Small intestine (tissue), 7 donors: Measurements from ENCODE around the gene DPYSL4. TPM values are rescaled to one million over a fixed set of nuclear protein-coding genes. Genes with fewer than 3 reads are reported as not detected.

Experiments used
- DNase-seq, 2 donors: peaks; one replicate each; pipeline versions ENCODE4 v3.0.0 to v3.0.0-alpha.2; 2013
- FAIRE-seq: peaks from 2 replicates; lab custom pipeline; 2012; peaks lifted over from hg19 to GRCh38; lab: Jason Lieb, UNC
- H3K27ac ChIP-seq, 3 donors: one replicate each; pipeline ENCODE4 v1.5.1; 2013; ENCODE audit warnings: low read length in 2 of 3, mild to moderate bottlenecking in 2 of 3, control low read depth in 1 of 3, inconsistent platforms in 1 of 3, low read depth in 1 of 3, moderate library complexity in 1 of 3
- H3K27me3 ChIP-seq, 3 donors: one replicate each; pipeline ENCODE4 v1.6.1; 2013; ENCODE audit warnings: low read length in 3 of 3, inconsistent platforms in 1 of 3; ENCODE audit not compliant: control insufficient read depth in 3 of 3, insufficient read depth in 3 of 3
- H3K36me3 ChIP-seq, 3 donors: one replicate each; pipeline ENCODE4 v1.6.1; 2013; ENCODE audit warnings: low read length in 3 of 3, inconsistent platforms in 1 of 3, low read depth in 1 of 3, mild to moderate bottlenecking in 1 of 3, moderate library complexity in 1 of 3; ENCODE audit not compliant: control insufficient read depth in 3 of 3, insufficient read depth in 2 of 3
- H3K4me1 ChIP-seq, 3 donors: one replicate each; pipeline ENCODE4 v1.6.1; 2013; ENCODE audit warnings: low read length in 2 of 3, inconsistent platforms in 1 of 3, low read depth in 1 of 3, mild to moderate bottlenecking in 1 of 3, moderate library complexity in 1 of 3; ENCODE audit not compliant: control insufficient read depth in 3 of 3, insufficient read depth in 2 of 3
- H3K4me3 ChIP-seq, 3 donors: one replicate each; pipeline ENCODE4 v1.5.1; 2013; ENCODE audit warnings: low read length in 3 of 3, control low read depth in 1 of 3, inconsistent platforms in 1 of 3, low read depth in 1 of 3, mild to moderate bottlenecking in 1 of 3, moderate library complexity in 1 of 3
- H3K9me3 ChIP-seq, 2 donors: one replicate each; pipeline ENCODE4 v1.6.1; 2013; ENCODE audit warnings: low read depth in 1 of 2, low read length in 1 of 2; ENCODE audit not compliant: control insufficient read depth in 2 of 2, insufficient read depth in 1 of 2
- WGBS, 3 donors: extraction: QIAGEN DNeasy Blood & Tissue Kit; methylation state at CpG; one replicate each; pipeline ENCODE4 v1.1.7; 2013; 5-methylcytosine and 5-hydroxymethylcytosine counted together
- polyA plus RNA-seq, 4 donors: library from polyadenylated mRNA; stranded (reverse) in 3 of 4; unstranded in 1 of 4; fragments of 200-250 nt in 3 of 4; fragments of 120-200 nt in 1 of 4; gene quantifications; one replicate each; pipeline versions ENCODE4 v1.2.1 to v1.2.3, GENCODE V29; 2013
- donor health status: healthy with polysubstance abuse.
- donor health status: control.
- donor health status: control.
- donor health status: Bipolar disorder and iron deficiency.
- donor health status: healthy.

DPYSL4 gene
- polyA plus RNA-seq, 4 donors, result 1.0 to 1.2 TPM; not detected in 2

DNA sequence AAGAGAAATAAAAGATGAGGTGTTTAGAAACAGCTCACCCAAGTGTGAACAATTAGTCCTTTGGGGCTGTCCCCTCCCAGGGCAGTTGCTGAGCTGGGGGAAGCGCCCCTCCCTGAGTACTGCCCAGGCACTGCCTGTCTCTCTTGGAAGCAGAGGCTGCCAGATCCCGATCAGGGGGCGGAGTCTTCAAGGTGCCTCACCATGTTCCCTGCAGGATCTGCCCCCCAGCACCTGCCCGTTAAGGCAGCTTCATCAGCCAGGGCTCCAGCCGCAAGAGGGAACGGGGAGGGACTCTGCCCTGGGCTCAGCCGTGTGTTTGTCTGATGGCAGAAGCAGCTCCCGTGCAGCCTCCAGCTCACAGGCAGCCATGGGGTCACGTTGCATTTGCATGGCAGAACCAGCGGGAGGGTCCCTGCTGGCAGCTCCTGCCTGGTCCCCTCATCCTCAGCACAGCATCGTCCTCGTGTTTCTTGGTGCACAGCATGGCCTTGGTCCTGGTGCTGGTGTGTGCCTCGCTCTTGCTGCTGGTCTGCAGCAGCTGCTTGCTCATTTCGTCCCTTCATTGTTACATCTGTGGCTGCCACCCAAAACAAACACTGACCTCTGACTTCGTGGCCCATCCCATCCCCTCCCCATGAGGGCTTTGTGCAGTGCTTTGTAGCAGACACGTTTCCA is 10.7 kb upstream of the DPYSL4 start:
- Histone ChIP-seq H3K36me3 (no peaks in the 10 kb centered on the region), H3K9me3 (no peaks in the 10 kb centered on the region), H3K4me3 (no peak overlapping the region), H3K27me3 (peaks cover 0 to 20% (median 11%) of the 10 kb centered on the region in 3 donors), H3K27ac (no peak overlapping the region), H3K4me1 (no peaks in the 10 kb centered on the region)
- DNase-seq (no peak), FAIRE-seq (no peak)
- 8 to 10% (median 9%) methylated on average over 16 of the region's 16 CpGs for WGBS, 3 donors

DNA sequence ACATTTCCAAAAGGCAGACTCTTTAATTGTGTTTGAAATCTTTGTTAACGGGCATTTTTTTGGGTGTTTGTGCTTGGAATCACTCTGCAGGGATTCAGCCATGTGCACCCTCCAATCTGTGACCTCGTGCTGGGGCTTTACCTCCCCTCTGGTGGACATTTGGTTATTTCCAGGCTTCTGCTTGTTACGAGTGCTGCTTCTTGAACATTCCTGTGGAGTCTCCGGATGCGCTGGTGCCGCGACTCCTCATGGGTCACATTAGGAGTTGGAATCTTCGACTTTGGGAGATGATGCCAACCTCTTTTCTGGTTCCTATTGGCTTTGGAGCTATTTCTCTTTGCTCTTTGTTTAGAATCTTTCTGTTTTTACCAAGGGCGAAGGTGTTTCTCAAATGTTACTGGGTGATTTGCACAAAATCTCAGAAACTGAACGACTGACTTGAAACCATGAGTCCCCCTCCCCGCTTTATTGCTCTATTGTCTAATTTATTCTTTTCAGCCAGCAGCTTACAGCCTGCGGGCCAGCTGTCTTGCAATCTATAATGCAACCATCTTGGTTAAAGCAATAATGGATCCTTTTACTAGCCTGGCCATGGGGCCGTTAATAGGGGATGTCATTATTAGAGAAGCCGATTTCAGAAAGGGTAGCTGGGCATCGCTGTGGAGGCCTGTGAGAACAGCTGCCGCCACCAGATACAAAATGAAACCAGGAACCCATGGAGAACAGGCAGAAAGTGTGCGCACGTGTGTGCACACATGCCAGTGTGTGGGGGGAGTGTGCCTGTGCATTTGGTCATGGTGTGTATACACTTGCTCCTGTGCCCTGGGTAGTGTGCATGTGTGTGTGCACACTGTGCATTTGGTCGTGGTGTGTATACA is 9.9 kb upstream of the DPYSL4 start:
- Histone ChIP-seq H3K36me3 (no peaks in the 10 kb centered on the region), H3K4me1 (no peaks in the 10 kb centered on the region), H3K9me3 (no peaks in the 10 kb centered on the region), H3K4me3 (no peak overlapping the region), H3K27me3 (peaks cover 0 to 23% (median 11%) of the 10 kb centered on the region in 3 donors), H3K27ac (no peak overlapping the region)
- FAIRE-seq (no peak), DNase-seq (no peak)
- WGBS, 3 donors, result 63 to 64% (median 64%) methylated on average over 19 of the region's 19 CpGs

GRCh38 chr10:132178046-132178445 is 8.7 kb upstream of the DPYSL4 start:
- FAIRE-seq, result no peak
- H3K4me1 ChIP-seq, result no peaks in the 10 kb centered on the region
- peaks cover 0 to 24% (median 12%) of the 10 kb centered on the region in 3 donors for H3K27me3 ChIP-seq
- WGBS, 3 donors, result 69 to 78% (median 69%) methylated on average over 6 of the region's 6 CpGs
- no peaks in the 10 kb centered on the region for H3K36me3 ChIP-seq
- no peak overlapping the region for H3K4me3 ChIP-seq
- H3K9me3 ChIP-seq, result no peaks in the 10 kb centered on the region
- no peak for DNase-seq
- no peak overlapping the region for H3K27ac ChIP-seq

GRCh38 chr10:132178672-132179545 is 7.8 kb upstream of the DPYSL4 start:
- FAIRE-seq (no peak), DNase-seq (no peak)
- H3K9me3 ChIP-seq, result no peaks in the 10 kb centered on the region
- H3K4me1 ChIP-seq, result no peaks in the 10 kb centered on the region
- no peak overlapping the region for H3K4me3 ChIP-seq
- 70 to 74% (median 72%) methylated on average over 23 of the region's 23 CpGs for WGBS, 3 donors
- no peaks in the 10 kb centered on the region for H3K36me3 ChIP-seq
- peaks cover 0 to 28% (median 13%) of the 10 kb centered on the region in 3 donors for H3K27me3 ChIP-seq
- no peak overlapping the region for H3K27ac ChIP-seq

DNA sequence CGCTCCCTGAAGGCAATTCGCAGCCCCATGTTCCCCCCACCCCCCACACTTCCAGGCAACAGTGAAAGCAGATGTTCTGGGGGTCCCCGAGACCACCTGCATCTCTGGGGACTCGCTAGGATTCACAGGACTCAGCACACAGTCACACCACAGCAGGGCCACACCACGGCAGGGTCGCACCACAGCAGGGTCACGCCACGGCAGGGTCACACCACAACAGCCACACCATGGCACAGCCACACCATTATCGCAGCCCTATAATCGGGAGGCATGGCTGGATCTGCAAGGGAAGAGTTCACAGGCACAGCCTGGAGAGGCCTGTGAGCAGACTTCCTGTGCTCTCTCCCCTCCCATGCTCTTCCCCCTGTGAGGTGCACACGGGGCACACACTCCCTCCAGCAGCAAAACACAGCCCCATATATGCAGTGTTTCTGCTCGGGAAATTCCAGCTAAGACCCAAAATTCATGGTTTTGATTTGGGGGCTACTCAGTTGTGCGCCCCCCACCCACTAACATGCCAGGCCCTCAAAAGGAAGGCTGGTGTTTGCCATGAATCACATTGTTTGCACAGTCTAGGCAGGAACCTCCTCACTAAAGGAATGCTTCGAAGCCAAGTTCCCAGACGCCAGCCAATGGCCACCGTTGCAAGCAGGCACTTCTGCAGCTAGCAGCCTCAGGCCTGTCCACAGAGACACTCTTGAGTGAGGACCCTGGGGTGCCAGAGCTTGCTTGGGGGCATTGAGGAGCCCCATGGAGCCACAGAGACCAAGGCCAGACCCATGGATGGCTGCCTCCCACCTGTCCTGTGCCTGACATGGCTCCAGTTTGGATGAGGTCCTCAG is 7.0 kb upstream of the DPYSL4 start:
- Histone ChIP-seq H3K4me1 (no peaks in the 10 kb centered on the region), H3K27ac (no peak overlapping the region), H3K4me3 (no peak overlapping the region), H3K27me3 (peaks cover 0 to 35% (median 14%) of the 10 kb centered on the region in 3 donors), H3K36me3 (no peaks in the 10 kb centered on the region), H3K9me3 (no peaks in the 10 kb centered on the region)
- no peak for FAIRE-seq
- WGBS, 3 donors, result 66 to 71% (median 68%) methylated on average over 16 of the region's 16 CpGs
- no peak for DNase-seq

DNA sequence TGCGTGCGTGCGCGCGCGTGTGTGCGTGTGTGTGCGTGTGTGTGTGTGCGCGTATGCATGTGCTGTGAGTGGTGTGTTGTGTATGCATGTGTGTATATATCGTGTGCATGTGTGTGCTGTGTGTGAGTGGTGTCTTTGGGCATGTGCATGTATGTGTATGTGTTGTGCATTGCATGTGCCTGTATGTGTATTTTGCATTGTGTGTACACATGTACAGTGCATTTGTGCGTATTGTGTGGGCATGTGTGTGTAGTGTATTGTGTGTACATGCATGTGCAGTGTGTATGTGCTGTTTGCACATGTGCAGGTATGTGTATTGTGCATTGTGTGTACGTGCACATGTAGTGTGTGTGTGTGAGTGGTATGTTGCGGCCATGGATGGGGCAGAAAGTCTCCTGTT is 6.0 kb upstream of the DPYSL4 start:
- Histone ChIP-seq H3K4me3 (no peak overlapping the region), H3K27me3 (peaks cover 1 to 36% (median 15%) of the 10 kb centered on the region in 3 donors), H3K27ac (no peak overlapping the region), H3K4me1 (no peaks in the 10 kb centered on the region), H3K36me3 (no peaks in the 10 kb centered on the region), H3K9me3 (no peaks in the 10 kb centered on the region)
- no peak for FAIRE-seq
- 53 to 67% (median 55%) methylated on average over 14 of the region's 14 CpGs for WGBS, 3 donors
- DNase-seq, result no peak

- FAIRE-seq, result no peak
- Histone ChIP-seq H3K4me3 (no peak overlapping the region), H3K27me3 (peaks cover 4 to 27% (median 13%) of the 10 kb centered on the region in 3 donors), H3K36me3 (no peaks in the 10 kb centered on the region), H3K4me1 (peaks cover 0 to 3% (median 0%) of the 10 kb centered on the region in 3 donors), H3K9me3 (no peaks in the 10 kb centered on the region), H3K27ac (no peak overlapping the region)
- WGBS, 3 donors, result 55 to 68% (median 65%) methylated on average over 25 of the region's 25 CpGs
- no peak for DNase-seq
Measured at GRCh38 chr10:132181691-132182425, 4.9 kb upstream of the DPYSL4 start.
